ENCODE measurements around the gene CCK. TPM values are rescaled to one million over a fixed set of nuclear protein-coding genes. Genes with fewer than 3 reads are reported as not detected.
A peak's percentile ranks its signal among the peaks of the same experiment; 100 is the strongest.

CCK gene
- polyA plus RNA-seq, 1 experiment = 3.7 TPM

- TF ChIP-seq, protein P1, sequence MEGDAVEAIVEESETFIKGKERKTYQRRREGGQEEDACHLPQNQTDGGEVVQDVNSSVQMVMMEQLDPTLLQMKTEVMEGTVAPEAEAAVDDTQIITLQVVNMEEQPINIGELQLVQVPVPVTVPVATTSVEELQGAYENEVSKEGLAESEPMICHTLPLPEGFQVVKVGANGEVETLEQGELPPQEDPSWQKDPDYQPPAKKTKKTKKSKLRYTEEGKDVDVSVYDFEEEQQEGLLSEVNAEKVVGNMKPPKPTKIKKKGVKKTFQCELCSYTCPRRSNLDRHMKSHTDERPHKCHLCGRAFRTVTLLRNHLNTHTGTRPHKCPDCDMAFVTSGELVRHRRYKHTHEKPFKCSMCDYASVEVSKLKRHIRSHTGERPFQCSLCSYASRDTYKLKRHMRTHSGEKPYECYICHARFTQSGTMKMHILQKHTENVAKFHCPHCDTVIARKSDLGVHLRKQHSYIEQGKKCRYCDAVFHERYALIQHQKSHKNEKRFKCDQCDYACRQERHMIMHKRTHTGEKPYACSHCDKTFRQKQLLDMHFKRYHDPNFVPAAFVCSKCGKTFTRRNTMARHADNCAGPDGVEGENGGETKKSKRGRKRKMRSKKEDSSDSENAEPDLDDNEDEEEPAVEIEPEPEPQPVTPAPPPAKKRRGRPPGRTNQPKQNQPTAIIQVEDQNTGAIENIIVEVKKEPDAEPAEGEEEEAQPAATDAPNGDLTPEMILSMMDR (IDR thresholded peaks at IDR 0.05; ENCODE audit: low read depth, low read length) = no peak
- Histone ChIP-seq H3K9me3 (ENCODE audit: control insufficient read depth, insufficient read depth, low read length) (no peaks in the 10 kb centered on the region), H3K27ac (ENCODE audit: low read depth, low read length) (no peak overlapping the region), H3K4me3 (ENCODE audit: low read depth, low read length) (no peak overlapping the region), H3K27me3 (ENCODE audit: control insufficient read depth, insufficient read depth, low read length) (no peaks in the 10 kb centered on the region)
- POLR2A ChIA-PET = no interaction called here
- DNase-seq (ENCODE audit: low read depth, low spot score) = no peak
- CTCF ChIA-PET = no interaction called here
These were observed 35.6 kb upstream of the CCK start for GRCh38 chr3:42301446-42302175.

- H3K4me3 ChIP-seq (ENCODE audit: low read depth, low read length) = no peak overlapping the region
- no peak overlapping the region for H3K27ac ChIP-seq (ENCODE audit: low read depth, low read length)
- TF ChIP-seq, protein P1 (IDR thresholded peaks at IDR 0.05; ENCODE audit: low read depth, low read length) = no peak
- no peaks in the 10 kb centered on the region for H3K27me3 ChIP-seq (ENCODE audit: control insufficient read depth, insufficient read depth, low read length)
- no peak for DNase-seq (ENCODE audit: low read depth, low spot score)
- ChIA-PET POLR2A (no interaction called here), CTCF (no interaction called here)
- no peaks in the 10 kb centered on the region for H3K9me3 ChIP-seq (ENCODE audit: control insufficient read depth, insufficient read depth, low read length)
These were observed 34.8 kb upstream of the CCK start for GRCh38 chr3:42300778-42301177.

- Histone ChIP-seq H3K4me3 (ENCODE audit: low read depth, low read length) (no peak overlapping the region), H3K9me3 (ENCODE audit: control insufficient read depth, insufficient read depth, low read length) (no peaks in the 10 kb centered on the region), H3K27ac (ENCODE audit: low read depth, low read length) (no peak overlapping the region), H3K27me3 (ENCODE audit: control insufficient read depth, insufficient read depth, low read length) (no peaks in the 10 kb centered on the region)
- CTCF ChIA-PET = no interaction called here
- TF ChIP-seq, protein P1 (IDR thresholded peaks at IDR 0.05; ENCODE audit: low read depth, low read length) = no peak
- peak; percentile 1 for DNase-seq (ENCODE audit: low read depth, low spot score)
- POLR2A ChIA-PET = no interaction called here
These were observed 34.0 kb upstream of the CCK start for GRCh38 chr3:42300013-42300412.

DNA sequence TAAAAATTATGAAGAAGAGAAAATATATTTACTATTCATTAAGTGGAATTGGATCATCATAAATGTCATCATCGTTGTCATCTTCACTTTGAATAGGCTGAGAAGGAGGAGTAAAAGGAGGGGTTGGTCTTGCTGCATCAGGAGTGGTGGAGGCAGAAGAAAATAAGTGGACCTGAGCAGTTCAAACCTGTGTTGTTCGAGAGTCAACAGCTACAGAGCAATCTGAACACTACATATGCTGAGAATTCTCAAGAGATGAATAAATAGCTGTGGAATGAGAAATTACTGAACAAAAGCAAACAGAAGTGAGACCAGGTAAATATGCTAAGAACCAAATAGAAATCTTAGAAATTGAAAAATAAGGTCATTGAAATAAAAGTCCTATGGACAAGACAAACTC lies 32.3 kb upstream of the CCK start:
- no peak for DNase-seq (ENCODE audit: low read depth, low spot score)
- H3K27me3 ChIP-seq (ENCODE audit: control insufficient read depth, insufficient read depth, low read length) = no peaks in the 10 kb centered on the region
- ChIA-PET CTCF (no interaction called here), POLR2A (no interaction called here)
- no peak overlapping the region for H3K27ac ChIP-seq (ENCODE audit: low read depth, low read length)
- TF ChIP-seq, protein P1 (IDR thresholded peaks at IDR 0.05; ENCODE audit: low read depth, low read length) = no peak
- no peak overlapping the region for H3K4me3 ChIP-seq (ENCODE audit: low read depth, low read length)
- no peaks in the 10 kb centered on the region for H3K9me3 ChIP-seq (ENCODE audit: control insufficient read depth, insufficient read depth, low read length)

- no peak overlapping the region for H3K4me3 ChIP-seq (ENCODE audit: low read depth, low read length)
- H3K27ac ChIP-seq (ENCODE audit: low read depth, low read length) = no peak overlapping the region
- TF ChIP-seq, protein P1 (IDR thresholded peaks at IDR 0.05; ENCODE audit: low read depth, low read length) = no peak
- DNase-seq (ENCODE audit: low read depth, low spot score) = no peak
- CTCF ChIA-PET = no interaction called here
- no peaks in the 10 kb centered on the region for H3K9me3 ChIP-seq (ENCODE audit: control insufficient read depth, insufficient read depth, low read length)
- POLR2A ChIA-PET = no interaction called here
- no peaks in the 10 kb centered on the region for H3K27me3 ChIP-seq (ENCODE audit: control insufficient read depth, insufficient read depth, low read length)
These were observed 26.0 kb upstream of the CCK start for GRCh38 chr3:42292009-42292408.
